Adrenal gland (tissue), 12 donors: ENCODE results near the gene ORM2. TPM values are rescaled to one million over a fixed set of nuclear protein-coding genes. Genes with fewer than 3 reads are reported as not detected.

Experiments
- DNase-seq, 7 donors: peaks; one replicate each; pipeline ENCODE4 v3.0.0-alpha.2; 2019 to 2020
- H3K27ac ChIP-seq, 5 donors: fragments of 200-600 bp; sonication (generic) in 4 of 5; 1 replicate in 3 of 5; 2 replicates in 2 of 5; pipeline versions ENCODE4 v1.5.1 to v1.8.0; 2016 to 2020; ENCODE audit warnings: mild to moderate bottlenecking in 1 of 5
- H3K27me3 ChIP-seq: fragments of 200-600 bp; 2 replicates; pipeline ENCODE4 v1.8.0; 2021
- H3K36me3 ChIP-seq, 2 donors: fragments of 200-600 bp; replicated peaks in 1 of 2; 1 replicate in 1 of 2; 2 replicates in 1 of 2; pipeline versions ENCODE4 v1.5.1 to v1.8.0; 2018 to 2022
- H3K4me1 ChIP-seq, 2 donors: fragments of 200-600 bp; replicated peaks in 1 of 2; 1 replicate in 1 of 2; 2 replicates in 1 of 2; pipeline versions ENCODE4 v1.5.1 to v1.8.0; 2018 to 2021
- H3K4me3 ChIP-seq, 4 donors: fragments of 200-600 bp; sonication (generic) in 3 of 4; one replicate each; pipeline ENCODE4 v1.5.1; 2016 to 2018
- H3K9me3 ChIP-seq, 3 donors: fragments of 200-600 bp; sonication (generic) in 1 of 3; replicated peaks in 1 of 3; 1 replicate in 2 of 3; 2 replicates in 1 of 3; pipeline versions ENCODE4 v1.5.1 to v1.8.0; 2016 to 2021
- POLR2A ChIP-seq, 2 donors: fragments of 450-650 bp; IDR thresholded peaks; one replicate each; pipeline ENCODE4 v1.6.1; 2017; ENCODE audit warnings: antibody characterized with exemption in 2 of 2, mild to moderate bottlenecking in 2 of 2, moderate library complexity in 1 of 2
- WGBS, 4 donors: extraction: QIAGEN DNeasy Blood & Tissue Kit in 2 of 4; methylation state at CpG; one replicate each; pipeline versions ENCODE4 v1.1.5 to v1.1.7; 2013 to 2017; 5-methylcytosine and 5-hydroxymethylcytosine counted together
- intact Hi-C, 2 donors: fragments of 100-400 bp; cut with DNase I; formaldehyde crosslinking; loops; one replicate each; pipeline versions ENCODE4 v1.14.1 to v1.15.0; 2022 to 2023
- polyA plus RNA-seq, 3 donors: library from polyadenylated mRNA; stranded (reverse); fragments of 200-250 nt in 2 of 3; fragments of 350-450 nt in 1 of 3; fragmentation: Illumina TruSeq in 1 of 3; extraction: RNeasy Lipid Tissue Mini Kit (QIAGEN cat#74804) in 1 of 3; gene quantifications; one replicate each; pipeline ENCODE4 v1.2.3, GENCODE V29; 2013 to 2014
- total RNA-seq, 9 donors: library from RNA; depleted of rRNA in 4 of 9; stranded (reverse); fragments of >200 nt in 4 of 9; fragments of 120-200 nt in 1 of 9; fragmentation: NEBNext Ultra II Directional in 1 of 9; extraction: Animal tissue kit (Norgen Biotek cat#: 25700) in 1 of 9; gene quantifications; one replicate each; pipeline versions ENCODE4 v1.1.0 to v1.2.4, GENCODE V29; 2013 to 2023
- TF ChIP-seq, protein P1 (sequence below), 6 experiments: fragments of 450-650 bp in 4 of 6; fragments of 200-600 bp in 2 of 6; sonication (generic) in 1 of 6; IDR thresholded peaks; 1 replicate in 5 of 6; 2 replicates in 1 of 6; pipeline versions ENCODE4 v1.5.1 to v1.8.0; 2016 to 2021; ENCODE audit warnings: antibody characterized with exemption in 6 of 6, mild to moderate bottlenecking in 2 of 6, moderate library complexity in 1 of 6
- donor health status: healthy with polysubstance abuse.
- donor health status: Bipolar disorder and iron deficiency.
- donor health status: DM: yes; HTN: yes; CAD: no.
- donor health status: DM: no; HTN: no; CAD: no.
- donor health status: DM: no; HTN: no; CAD: no.
- donor health status: DM: yes; HTN: yes; CAD: no.

ORM2 gene
- total and polyA plus RNA-seq, 12 donors: 0.60 to 16.2 (median 1.8) TPM; not detected in 3

DNA sequence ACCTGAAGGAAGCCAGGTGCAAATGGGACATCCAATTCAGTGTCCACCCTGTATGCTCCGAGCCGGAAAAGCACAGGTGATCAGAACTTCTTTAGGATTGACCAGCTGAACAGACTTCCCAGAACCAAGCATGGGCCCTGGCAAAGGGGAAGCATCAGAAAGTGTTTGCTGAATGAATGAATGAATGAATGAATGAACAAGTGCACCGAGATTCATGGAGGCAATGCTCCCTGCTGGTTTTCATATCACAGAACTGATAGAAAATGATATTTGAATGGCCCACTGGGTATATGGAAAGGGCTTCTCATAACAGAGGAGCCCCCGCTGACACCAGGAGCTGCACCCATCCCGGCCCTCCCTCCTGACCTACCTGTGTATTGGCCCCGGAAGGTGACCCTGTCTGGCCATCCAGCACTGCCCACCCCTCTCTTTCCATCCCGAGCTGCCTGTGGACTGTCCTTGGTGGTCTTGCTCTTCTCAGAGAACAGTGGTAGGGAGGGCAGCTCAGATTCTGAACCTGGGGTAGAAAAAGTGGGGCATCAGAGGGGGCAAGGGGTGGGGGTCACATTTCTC lies 15.9 kb downstream of the ORM2 start:
- Histone ChIP-seq H3K4me1 (peaks cover 6 to 7% of the 10 kb centered on the region in 2 donors), H3K4me3 (no peak overlapping the region), H3K36me3 (peaks cover 0 to 97% of the 10 kb centered on the region in 2 donors), H3K9me3 (no peaks in the 10 kb centered on the region), H3K27ac (no peak overlapping the region), H3K27me3 (no peaks in the 10 kb centered on the region)
- intact Hi-C loops: loop anchor here (10.0 kb wide), 3 partner anchors 49 to 309 kb away; partner anchors contain the start of genes TEX53 (in 1 of the 2) and WHRN (in 1 of the 2)
- 71 to 92% (median 90%) methylated on average over 6 to 7 of the region's 7 CpGs for WGBS, 4 donors
- DNase-seq: no peak
- no peak for TF ChIP-seq POLR2A (IDR thresholded peaks at IDR 0.05)
- TF ChIP-seq, protein P1, sequence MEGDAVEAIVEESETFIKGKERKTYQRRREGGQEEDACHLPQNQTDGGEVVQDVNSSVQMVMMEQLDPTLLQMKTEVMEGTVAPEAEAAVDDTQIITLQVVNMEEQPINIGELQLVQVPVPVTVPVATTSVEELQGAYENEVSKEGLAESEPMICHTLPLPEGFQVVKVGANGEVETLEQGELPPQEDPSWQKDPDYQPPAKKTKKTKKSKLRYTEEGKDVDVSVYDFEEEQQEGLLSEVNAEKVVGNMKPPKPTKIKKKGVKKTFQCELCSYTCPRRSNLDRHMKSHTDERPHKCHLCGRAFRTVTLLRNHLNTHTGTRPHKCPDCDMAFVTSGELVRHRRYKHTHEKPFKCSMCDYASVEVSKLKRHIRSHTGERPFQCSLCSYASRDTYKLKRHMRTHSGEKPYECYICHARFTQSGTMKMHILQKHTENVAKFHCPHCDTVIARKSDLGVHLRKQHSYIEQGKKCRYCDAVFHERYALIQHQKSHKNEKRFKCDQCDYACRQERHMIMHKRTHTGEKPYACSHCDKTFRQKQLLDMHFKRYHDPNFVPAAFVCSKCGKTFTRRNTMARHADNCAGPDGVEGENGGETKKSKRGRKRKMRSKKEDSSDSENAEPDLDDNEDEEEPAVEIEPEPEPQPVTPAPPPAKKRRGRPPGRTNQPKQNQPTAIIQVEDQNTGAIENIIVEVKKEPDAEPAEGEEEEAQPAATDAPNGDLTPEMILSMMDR (IDR thresholded peaks at IDR 0.05): no peak

DNA sequence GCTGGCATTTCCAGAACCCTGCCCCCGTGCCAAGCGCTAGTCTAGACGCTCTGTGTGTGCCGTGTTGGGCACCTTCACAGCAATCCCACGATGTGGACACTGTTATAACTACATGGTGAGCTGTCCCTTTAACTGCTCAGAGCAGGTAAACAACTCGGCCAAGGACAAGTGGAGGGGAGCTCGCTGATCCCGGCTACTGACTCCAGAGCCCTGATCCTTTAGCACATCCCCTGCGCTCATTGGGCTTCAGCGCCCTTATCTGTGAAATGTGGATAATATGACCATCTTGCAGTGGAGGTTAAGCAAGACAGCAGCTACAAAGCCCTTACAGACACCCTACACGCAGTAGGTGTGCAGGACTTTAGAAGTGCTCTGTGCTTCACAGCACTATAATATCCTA lies 16.5 kb downstream of the ORM2 start:
- Histone ChIP-seq H3K4me1 (peaks cover 6 to 7% of the 10 kb centered on the region in 2 donors), H3K27ac (peak overlapping the region in 1 of 5 donors; percentile 29), H3K27me3 (no peaks in the 10 kb centered on the region), H3K4me3 (no peak overlapping the region), H3K9me3 (no peaks in the 10 kb centered on the region), H3K36me3 (peaks cover 0 to 97% of the 10 kb centered on the region in 2 donors)
- TF ChIP-seq POLR2A (IDR thresholded peaks at IDR 0.05): no peak
- peak in 4 of 7 donors; percentile 29 to 60 (median 40) for DNase-seq
- WGBS, 4 donors: 56 to 79% (median 63%) methylated on average over 2 to 11 of the region's 11 CpGs
- intact Hi-C loops: loop anchor here (10.0 kb wide), 3 partner anchors 49 to 309 kb away; partner anchors contain the start of genes TEX53 (in 1 of the 2) and WHRN (in 1 of the 2)

DNA sequence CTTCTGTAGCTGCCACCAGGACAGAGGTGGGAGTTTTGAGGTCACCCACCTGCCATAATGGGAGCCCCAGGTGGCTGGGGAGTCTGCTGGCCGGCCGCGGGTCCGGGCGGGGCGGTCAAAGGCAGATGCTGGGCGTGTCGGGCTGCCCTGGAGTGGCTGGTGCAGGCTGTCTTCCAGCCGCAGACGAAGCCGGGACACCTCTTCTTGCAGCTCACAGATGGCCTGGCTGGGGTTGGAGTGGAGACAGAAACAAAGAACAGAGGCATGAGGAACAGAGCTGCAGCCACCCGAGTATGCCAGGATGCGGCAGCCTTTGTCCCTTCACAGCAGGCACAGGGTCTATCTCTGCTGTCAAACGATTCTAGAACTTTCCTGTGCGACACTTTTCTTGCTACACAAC lies 18.0 kb downstream of the ORM2 start:
- no peak overlapping the region for H3K27ac ChIP-seq
- H3K27me3 ChIP-seq: no peaks in the 10 kb centered on the region
- peaks cover 0 to 97% of the 10 kb centered on the region in 2 donors for H3K36me3 ChIP-seq
- DNase-seq: no peak
- WGBS, 4 donors: 83 to 95% (median 88%) methylated on average over 4 to 15 of the region's 15 CpGs
- intact Hi-C loops: loop anchor here (10.0 kb wide), 3 partner anchors 47 to 307 kb away; partner anchors contain the start of genes TEX53 (in 1 of the 2) and WHRN (in 1 of the 2)
- TF ChIP-seq POLR2A (IDR thresholded peaks at IDR 0.05): no peak
- TF ChIP-seq, protein P1 (IDR thresholded peaks at IDR 0.05): no peak
- H3K4me3 ChIP-seq: no peak overlapping the region
- peaks cover 6 to 7% of the 10 kb centered on the region in 2 donors for H3K4me1 ChIP-seq
- no peaks in the 10 kb centered on the region for H3K9me3 ChIP-seq

DNA sequence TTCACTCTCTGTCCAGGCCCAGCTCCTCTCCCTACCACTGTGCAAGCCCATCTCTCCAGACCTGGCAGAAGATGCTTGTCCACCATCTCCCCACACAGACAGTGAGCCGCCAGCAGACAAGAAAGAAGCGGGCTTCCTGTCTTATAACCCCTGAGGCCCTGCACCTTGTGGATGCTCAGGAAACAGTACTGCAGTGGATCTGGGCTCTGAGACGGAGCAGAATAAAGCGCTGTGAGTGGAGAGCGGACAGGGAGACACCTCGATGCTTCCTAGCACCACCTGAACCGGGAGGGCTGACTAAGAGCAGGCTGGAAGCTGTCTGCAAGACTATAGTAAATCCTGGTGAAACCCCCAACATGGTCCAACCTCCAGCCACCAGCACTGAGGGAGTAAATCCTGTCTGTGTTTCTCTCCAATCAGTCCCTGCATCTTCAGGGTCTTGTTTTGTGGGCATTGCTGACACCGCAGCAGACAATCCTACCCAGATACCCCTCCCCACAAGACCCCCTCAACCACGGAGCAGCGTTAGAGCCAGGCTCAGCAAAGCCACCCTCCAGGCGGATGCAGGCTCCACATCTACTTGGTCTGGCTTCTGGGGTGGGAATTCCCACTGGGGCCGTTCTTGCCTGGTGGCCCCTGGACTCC lies 18.7 kb downstream of the ORM2 start:
- peak overlapping the region in 3 of 5 donors; percentile 63 to 85 (median 68) for H3K27ac ChIP-seq
- no peaks in the 10 kb centered on the region for H3K27me3 ChIP-seq
- peaks cover 6 to 7% of the 10 kb centered on the region in 2 donors for H3K4me1 ChIP-seq
- WGBS, 4 donors: 60 to 77% (median 73%) methylated on average over 7 to 12 of the region's 12 CpGs
- H3K4me3 ChIP-seq: no peak overlapping the region
- peaks cover 0 to 96% of the 10 kb centered on the region in 2 donors for H3K36me3 ChIP-seq
- intact Hi-C loops: loop anchor here (10.0 kb wide), 3 partner anchors 46 to 306 kb away; partner anchors contain the start of genes TEX53 (in 1 of the 2) and WHRN (in 1 of the 2)
- no peak for DNase-seq
- TF ChIP-seq, protein P1 (IDR thresholded peaks at IDR 0.05): no peak
- no peaks in the 10 kb centered on the region for H3K9me3 ChIP-seq
